HAP-1 (cell line): Measurements from ENCODE around the gene IFT81.

ENCODE experiments used
- DNase-seq, 2 experiments: peaks; one replicate each; pipeline ENCODE4 v3.0.0-alpha.2; 2016 to 2020; ENCODE audit warnings: low spot score in 2 of 2
- H3K27me3 ChIP-seq: fragments of 250-450 bp; sonication (Bioruptor Pico); 2 replicates; pipeline ENCODE4 v1.5.1; 2020; ENCODE audit warnings: low read depth, mild to moderate bottlenecking, moderate library complexity
- H3K36me3 ChIP-seq: fragments of 250-450 bp; sonication (Bioruptor Pico); replicated peaks from 2 replicates; pipeline ENCODE4 v1.5.1; 2020; ENCODE audit warnings: mild to moderate bottlenecking
- H3K4me1 ChIP-seq: fragments of 250-450 bp; sonication (Bioruptor Pico); 2 replicates; pipeline ENCODE4 v1.5.1; 2020; ENCODE audit warnings: mild to moderate bottlenecking
- H3K4me3 ChIP-seq: fragments of 250-450 bp; sonication (Bioruptor Pico); 2 replicates; pipeline ENCODE4 v1.5.1; 2020; ENCODE audit warnings: mild to moderate bottlenecking, moderate library complexity
- H3K9me3 ChIP-seq: fragments of 250-450 bp; sonication (Bioruptor Pico); 2 replicates; pipeline ENCODE4 v1.5.1; 2020; ENCODE audit warnings: mild to moderate bottlenecking, moderate library complexity
- in situ Hi-C: fragments of 300-500 bp; cut with MboI; formaldehyde crosslinking; loops from 3 replicates; pipeline ENCODE4 v1.14.3; 2020; ENCODE audit warnings: low sequenced_read_pairs, inconsistent platforms, mixed read lengths

The IFT81 gene

DNA sequence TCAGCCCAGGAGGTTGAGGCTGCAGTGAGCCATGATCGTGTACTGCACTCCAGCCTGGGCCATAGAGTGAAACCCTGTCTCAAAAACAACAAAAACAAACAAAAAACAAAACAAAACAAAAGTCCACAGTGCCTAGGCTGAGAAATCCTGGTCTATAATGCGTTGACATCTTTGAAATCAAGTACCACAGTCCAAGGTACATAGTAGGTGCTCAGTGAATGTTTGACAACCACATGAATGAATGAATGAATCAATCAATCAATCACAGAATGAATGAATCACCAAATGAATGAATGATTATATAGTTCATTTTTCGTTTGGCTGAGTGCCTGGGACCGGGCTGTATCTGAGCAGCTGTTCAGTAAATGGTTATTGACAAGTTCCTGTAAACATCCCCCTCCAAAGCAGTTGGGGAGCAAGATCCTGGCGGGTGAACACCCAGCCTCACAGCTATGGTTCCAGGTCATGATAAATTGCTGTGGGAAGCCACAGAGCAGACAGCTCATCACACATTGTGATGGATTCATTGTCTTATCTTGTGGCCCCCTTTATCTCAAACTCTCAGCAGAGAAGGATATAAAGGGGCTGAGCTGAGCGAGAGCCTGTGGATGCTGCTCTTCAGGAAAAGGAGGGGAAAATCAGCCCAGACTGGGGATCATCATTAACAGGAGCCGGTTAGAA lies 30.4 kb upstream of the IFT81 start:
- Histone ChIP-seq H3K4me1 (no peaks in the 10 kb centered on the region), H3K36me3 (no peaks in the 10 kb centered on the region), H3K4me3 (no peak overlapping the region), H3K27me3 (peaks cover 5% of the 10 kb centered on the region; the same call in 1 of the 2 replicates), H3K9me3 (no peaks in the 10 kb centered on the region)
- in situ Hi-C loops = loop anchor here (25.0 kb wide), 1 partner anchor 519 kb away; the partner anchor contains the start of gene TCTN1
- DNase-seq = no peak

GRCh38 chr12:110100315-110100970 lies 23.7 kb upstream of the IFT81 start:
- H3K9me3 ChIP-seq = no peaks in the 10 kb centered on the region
- no peaks in the 10 kb centered on the region for H3K27me3 ChIP-seq
- in situ Hi-C loops = loop anchor here (10.0 to 25.0 kb wide), 2 partner anchors 187 to 324 kb away; partner anchors contain the start of gene ATP2A2
- no peak overlapping the region for H3K4me3 ChIP-seq
- DNase-seq = peak; percentile 83 to 84
- no peaks in the 10 kb centered on the region; the same call in 1 of the 2 replicates for H3K4me1 ChIP-seq
- H3K36me3 ChIP-seq = no peaks in the 10 kb centered on the region

DNA sequence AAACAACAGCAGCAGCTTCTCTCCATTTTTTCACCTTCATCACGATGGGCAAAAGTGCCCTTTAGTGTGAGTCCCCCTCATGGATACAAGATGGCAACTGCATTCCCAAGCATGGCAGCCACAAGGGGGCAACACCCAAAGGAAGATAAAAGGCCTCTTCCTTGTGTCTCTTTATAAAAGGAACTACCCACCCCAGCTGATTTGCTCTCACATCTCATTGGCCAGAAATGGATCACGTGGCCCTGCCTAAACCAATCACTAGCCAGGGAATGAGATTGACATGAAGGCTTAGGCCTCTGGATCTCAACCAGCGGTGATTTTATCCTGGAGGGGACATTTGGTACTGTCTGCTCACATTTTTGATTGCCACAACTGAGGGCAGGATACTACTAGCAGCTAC lies 21.9 kb upstream of the IFT81 start:
- H3K4me3 ChIP-seq = no peak overlapping the region
- no peaks in the 10 kb centered on the region; the same call in 1 of the 2 replicates for H3K4me1 ChIP-seq
- no peaks in the 10 kb centered on the region for H3K27me3 ChIP-seq
- no peaks in the 10 kb centered on the region for H3K9me3 ChIP-seq
- DNase-seq = peak; percentile 73 to 82
- no peaks in the 10 kb centered on the region for H3K36me3 ChIP-seq
- in situ Hi-C loops = loop anchor here (10.0 to 25.0 kb wide), 2 partner anchors 185 to 323 kb away; partner anchors contain the start of gene ATP2A2

- in situ Hi-C loops = loop anchor here (10.0 to 25.0 kb wide), 2 partner anchors 183 to 320 kb away; partner anchors contain the start of gene ATP2A2
- Histone ChIP-seq H3K4me1 (peaks cover 8% of the 10 kb centered on the region), H3K4me3 (no peak overlapping the region), H3K27me3 (no peaks in the 10 kb centered on the region), H3K36me3 (no peaks in the 10 kb centered on the region), H3K9me3 (no peaks in the 10 kb centered on the region)
- DNase-seq = no peak
These were observed 19.7 kb upstream of the IFT81 start for GRCh38 chr12:110104188-110105094.

- DNase-seq = no peak
- Histone ChIP-seq H3K9me3 (no peaks in the 10 kb centered on the region), H3K4me3 (no peak overlapping the region), H3K36me3 (no peaks in the 10 kb centered on the region), H3K27me3 (no peaks in the 10 kb centered on the region), H3K4me1 (peaks cover 15% of the 10 kb centered on the region)
- in situ Hi-C loops = loop anchor here (10.0 to 25.0 kb wide), 2 partner anchors 182 to 320 kb away; partner anchors contain the start of gene ATP2A2
These were observed 19.0 kb upstream of the IFT81 start for GRCh38 chr12:110105159-110105558.

DNA sequence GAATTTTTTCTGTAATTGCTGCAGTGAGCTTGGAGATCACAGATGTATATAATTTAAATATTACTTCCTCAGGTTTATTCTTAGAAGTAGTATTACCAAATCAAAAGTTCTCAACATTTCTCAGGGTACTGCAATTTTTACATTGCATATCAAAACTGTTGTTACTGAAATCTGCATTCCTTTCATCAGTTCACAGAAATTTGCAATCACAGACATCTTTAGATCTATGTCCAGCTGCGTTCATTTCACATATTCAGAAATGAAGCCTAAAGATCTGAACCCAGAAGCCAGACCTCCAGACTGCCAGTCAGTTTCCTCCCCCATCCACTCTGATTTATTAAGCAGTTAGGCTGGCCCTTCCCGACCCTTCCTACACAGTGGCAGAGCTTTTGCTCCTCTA lies 18.2 kb upstream of the IFT81 start:
- no peaks in the 10 kb centered on the region for H3K27me3 ChIP-seq
- DNase-seq = no peak
- in situ Hi-C loops = loop anchor here (10.0 to 25.0 kb wide), 2 partner anchors 181 to 319 kb away; partner anchors contain the start of gene ATP2A2
- H3K4me3 ChIP-seq = no peak overlapping the region
- H3K4me1 ChIP-seq = peaks cover 15% of the 10 kb centered on the region
- no peaks in the 10 kb centered on the region; the same call in 1 of the 2 replicates for H3K9me3 ChIP-seq
- no peaks in the 10 kb centered on the region for H3K36me3 ChIP-seq

DNA sequence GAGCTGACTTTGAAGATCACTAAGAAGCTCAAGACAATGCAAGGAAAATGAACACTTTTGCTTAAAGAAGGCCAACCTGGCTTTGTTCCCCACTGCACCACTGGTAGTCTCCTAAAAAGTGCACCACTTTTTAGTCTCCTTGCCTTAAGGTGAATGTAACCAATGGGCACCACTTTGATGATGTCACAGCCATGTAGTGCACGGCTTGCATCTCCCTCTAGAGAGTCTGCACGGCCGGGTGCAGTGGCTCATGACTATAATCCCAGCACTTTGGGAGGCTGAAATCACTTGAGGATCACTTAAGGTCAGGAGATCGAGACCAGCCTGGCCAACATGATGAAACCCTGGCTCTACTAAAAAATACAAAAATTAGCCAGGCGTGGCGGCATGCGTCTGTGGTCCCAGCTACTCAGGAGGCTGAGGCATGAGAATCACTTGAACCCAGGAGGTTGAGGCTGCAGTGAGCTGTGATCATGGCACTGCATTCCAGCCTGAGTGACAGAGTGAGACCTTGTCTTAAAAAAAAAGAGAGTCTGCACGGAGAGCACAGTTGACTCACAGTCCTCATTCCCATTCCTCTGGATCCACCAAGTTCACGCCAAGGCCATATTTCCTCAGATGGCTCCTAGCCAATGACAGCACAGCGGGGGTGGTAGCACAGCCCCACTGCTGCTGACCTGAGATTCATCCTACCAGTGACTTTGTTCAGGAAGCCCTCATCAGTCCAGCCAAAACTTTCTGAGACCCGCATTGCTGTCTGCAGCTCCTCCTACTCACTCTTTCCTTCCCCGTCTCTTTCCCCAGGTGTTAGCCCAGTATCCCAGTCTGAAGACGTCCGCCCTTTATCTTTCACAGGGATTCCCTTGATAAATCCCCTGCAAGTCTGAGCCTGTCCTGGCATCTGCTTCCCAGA lies 16.5 kb upstream of the IFT81 start:
- Histone ChIP-seq H3K27me3 (no peaks in the 10 kb centered on the region), H3K9me3 (peaks cover 3% of the 10 kb centered on the region; the same call in 1 of the 2 replicates), H3K4me3 (no peak overlapping the region), H3K4me1 (peaks cover 15% of the 10 kb centered on the region), H3K36me3 (no peaks in the 10 kb centered on the region)
- in situ Hi-C loops = loop anchor here (10.0 to 25.0 kb wide), 2 partner anchors 180 to 317 kb away; partner anchors contain the start of gene ATP2A2
- no peak for DNase-seq

GRCh38 chr12:110108309-110109036 lies 15.7 kb upstream of the IFT81 start:
- in situ Hi-C loops = loop anchor here (10.0 to 25.0 kb wide), 2 partner anchors 179 to 316 kb away; partner anchors contain the start of gene ATP2A2
- peaks cover 3% of the 10 kb centered on the region; the same call in 1 of the 2 replicates for H3K9me3 ChIP-seq
- H3K36me3 ChIP-seq = no peaks in the 10 kb centered on the region
- DNase-seq = no peak
- H3K4me1 ChIP-seq = peaks cover 15% of the 10 kb centered on the region
- no peaks in the 10 kb centered on the region for H3K27me3 ChIP-seq
- no peak overlapping the region for H3K4me3 ChIP-seq

- Histone ChIP-seq H3K9me3 (peaks cover 3% of the 10 kb centered on the region; the same call in 1 of the 2 replicates), H3K4me1 (peaks cover 15% of the 10 kb centered on the region), H3K36me3 (no peaks in the 10 kb centered on the region), H3K27me3 (no peaks in the 10 kb centered on the region), H3K4me3 (no peak overlapping the region)
- peak; percentile 34 to 38 for DNase-seq
- in situ Hi-C loops = loop anchor here (10.0 to 25.0 kb wide), 2 partner anchors 178 to 316 kb away; partner anchors contain the start of gene ATP2A2
These were observed 14.9 kb upstream of the IFT81 start for GRCh38 chr12:110109037-110109836.

- in situ Hi-C loops = loop anchor here (10.0 to 25.0 kb wide), 2 partner anchors 177 to 315 kb away; partner anchors contain the start of gene ATP2A2
- H3K36me3 ChIP-seq = no peaks in the 10 kb centered on the region
- DNase-seq = no peak
- H3K4me1 ChIP-seq = peaks cover 15% of the 10 kb centered on the region
- H3K27me3 ChIP-seq = no peaks in the 10 kb centered on the region
- H3K9me3 ChIP-seq = peaks cover 3% of the 10 kb centered on the region; the same call in 1 of the 2 replicates
- no peak overlapping the region for H3K4me3 ChIP-seq
These were observed 14.2 kb upstream of the IFT81 start for GRCh38 chr12:110109837-110110535.
